GM12878 (cell line): Measurements from ENCODE around the gene RNPEP. TPM values are rescaled to one million over a fixed set of nuclear protein-coding genes. Genes with fewer than 3 reads are reported as not detected.

Source experiments
- ATAC-seq: fragments of 200-7000 bp; cut with Tn5 transposase; 3 replicates; pipeline ENCODE4 v1.9.1; 2020; ENCODE audit warnings: mild to moderate bottlenecking, moderate library complexity
- BruUV-seq: library from RNA; stranded (reverse); fragments of 400-500 nt; replicated peaks from 2 replicates; lab custom pipeline; 2021; lab: Mats Ljungman, UMichigan
- CTCF ChIA-PET: fragments of 300-600 bp; sonication (Branson Sonifier 250); formaldehyde crosslinking; extraction: SDS; loops from one replicate; lab custom pipeline; 2021; ENCODE audit warnings: inconsistent platforms; lab: Yijun Ruan, JAX
- POLR2A ChIA-PET: fragments of 350-600 bp; formaldehyde crosslinking; extraction: SDS; loops from one replicate; lab custom pipeline; 2021; ENCODE audit warnings: inconsistent platforms; lab: Charles Lee
- RAD21 ChIA-PET: fragments of 300-600 bp; sonication (Branson Sonifier 250); formaldehyde crosslinking; loops from one replicate; lab custom pipeline; 2023; ENCODE audit warnings: antibody characterized with exemption; ENCODE audit not compliant: unreplicated experiment; lab: Charles Lee
- SMC1A ChIA-PET: fragments of 300-600 bp; sonication (Branson Sonifier 250); formaldehyde crosslinking; loops from one replicate; lab custom pipeline; 2023; ENCODE audit not compliant: unreplicated experiment, uncharacterized antibody; lab: Charles Lee
- DNase-seq: peaks from one replicate; pipeline ENCODE4 v3.0.0-alpha.2; 2011; ENCODE audit warnings: low read depth, low spot score
- FAIRE-seq: peaks from 3 replicates; lab custom pipeline; 2011; peaks lifted over from hg19 to GRCh38; lab: Jason Lieb, UNC
- H2AFZ ChIP-seq: 2 replicates; pipeline ENCODE4 v1.6.0; 2011; ENCODE audit warnings: low read depth, low read length, control low read depth; ENCODE audit not compliant: control insufficient read depth
- H3K27ac ChIP-seq: 2 replicates; pipeline ENCODE4 v1.5.1; 2011; ENCODE audit warnings: control low read depth; ENCODE audit not compliant: control insufficient read depth, insufficient read depth
- H3K27me3 ChIP-seq, 2 experiments: replicated peaks in 1 of 2; 2 replicates each; pipeline versions ENCODE4 v1.6.0 to v1.6.1; 2011; ENCODE audit warnings: low read length in 1 of 2; ENCODE audit not compliant: control insufficient read depth in 2 of 2, insufficient read depth in 2 of 2
- H3K36me3 ChIP-seq, 2 experiments: 2 replicates each; pipeline ENCODE4 v1.5.1; 2011; ENCODE audit warnings: low read length in 1 of 2; ENCODE audit not compliant: control insufficient read depth in 2 of 2, insufficient read depth in 2 of 2
- H3K4me1 ChIP-seq: 2 replicates; pipeline ENCODE4 v1.6.1; 2011; ENCODE audit warnings: mild to moderate bottlenecking, low read length, moderate library complexity, mixed read lengths; ENCODE audit not compliant: control insufficient read depth, insufficient read depth
- H3K4me2 ChIP-seq: 2 replicates; pipeline ENCODE4 v1.6.0; 2011; ENCODE audit warnings: control low read depth; ENCODE audit not compliant: control insufficient read depth, insufficient read depth
- H3K4me3 ChIP-seq: fragments of 200-600 bp; sonication (generic); 2 replicates; pipeline ENCODE4 v1.5.1; 2016
- H3K79me2 ChIP-seq: 2 replicates; pipeline ENCODE4 v1.6.0; 2011; ENCODE audit warnings: low read length; ENCODE audit not compliant: control insufficient read depth, insufficient read depth
- H3K9ac ChIP-seq: 2 replicates; pipeline ENCODE4 v1.8.0; 2011; ENCODE audit warnings: low read length, control low read depth, mixed read lengths; ENCODE audit not compliant: control insufficient read depth, insufficient read depth
- H3K9me3 ChIP-seq: replicated peaks from 3 replicates; pipeline ENCODE4 v1.5.1; 2011; ENCODE audit warnings: mild to moderate bottlenecking, low read length; ENCODE audit not compliant: control insufficient read depth, insufficient read depth
- H4K20me1 ChIP-seq: 2 replicates; pipeline ENCODE4 v1.6.0; 2011; ENCODE audit not compliant: control insufficient read depth, insufficient read depth
- CBFB ChIP-seq: IDR thresholded peaks from 2 replicates; pipeline ENCODE4 v1.6.1; 2016; ENCODE audit warnings: antibody characterized with exemption, low read depth
- IKZF1 ChIP-seq: fragments of 450-650 bp; conservative IDR thresholded peaks from 2 replicates; pipeline ENCODE4 v1.6.1; 2017; ENCODE audit warnings: antibody characterized with exemption, mild to moderate bottlenecking
- NFYB ChIP-seq: IDR thresholded peaks from 2 replicates; pipeline ENCODE4 v1.6.1; 2011; ENCODE audit warnings: low read depth, mild to moderate bottlenecking, low read length, improper control_type of control experiment, moderate library complexity; ENCODE audit not compliant: insufficient read depth
- NKRF ChIP-seq: fragments of 450-650 bp; conservative IDR thresholded peaks from 2 replicates; pipeline ENCODE4 v1.6.1; 2017; ENCODE audit warnings: mild to moderate bottlenecking, moderate library complexity
- SUZ12 ChIP-seq: fragments of 200-600 bp; sonication (generic); IDR thresholded peaks from one replicate; pipeline ENCODE4 v1.6.1; 2018; ENCODE audit warnings: antibody characterized with exemption, mild to moderate bottlenecking; ENCODE audit not compliant: unreplicated experiment
- WGBS: methylation state at CpG from one replicate; pipeline ENCODE4 v1.1.6; 2016; ENCODE audit warnings: low lambda C conversion rate; ENCODE audit not compliant: insufficient replicate concordance, insufficient coverage; ENCODE audit errors: missing lambda C conversion rate; 5-methylcytosine and 5-hydroxymethylcytosine counted together
- in situ Hi-C: fragments of 300-500 bp; cut with MboI; formaldehyde crosslinking; loops from 9 replicates; pipeline ENCODE4 v1.14.3; 2018; ENCODE audit warnings: mixed read lengths
- intact Hi-C: fragments of 100-400 bp; cut with micrococcal nuclease; formaldehyde crosslinking; loops from one replicate; pipeline ENCODE4 v1.14.2; 2022; ENCODE audit not compliant: unreplicated experiment
- polyA plus RNA-seq, 11 experiments: library from polyadenylated mRNA; depleted of rRNA in 4 of 11; unstranded in 6 of 11; stranded (reverse) in 5 of 11; fragments of >200 nt; fragmentation: Nextera tagmentation in 4 of 11; fragmentation: Illumina TruSeq in 1 of 11; extraction: Ambion mirVana in 4 of 11; extraction: Trizol in 1 of 11; gene quantifications; 1 replicate in 1 of 11; 2 replicates in 10 of 11; pipeline versions ENCODE4 v1.2.1 to v1.2.3, GENCODE V29; 2011 to 2016; ENCODE audit warnings: inconsistent platforms in 2 of 11, missing spikeins in 2 of 11, low read depth in 1 of 11
- total RNA-seq, 4 experiments: library from RNA; depleted of rRNA in 3 of 4; stranded (reverse); fragments of >200 nt in 3 of 4; fragmentation: Illumina TruSeq in 1 of 4; extraction: Trizol in 1 of 4; gene quantifications; 2 replicates each; pipeline versions ENCODE4 v1.2.1 to v1.2.3, GENCODE V29; 2013 to 2021

RNPEP gene
- total and polyA plus RNA-seq, 10 of the 15 experiments (the other 5 are each of a cell fraction or from before 2014, with no cell fraction given) = 18.3 to 68.2 (median 44.6) TPM

GRCh38 chr1:201946224-201946908 is 36.1 kb upstream of the RNPEP start, which contains the start of gene LMOD1:
Gene LMOD1 (minus strand): TSS chr1:201946548. CDS start chr1:201946340, 208 bp downstream.
- Histone ChIP-seq H4K20me1 (no peaks in the 10 kb centered on the region), H3K9me3 (no peaks in the 10 kb centered on the region), H3K27me3 (peaks cover 13 to 17% of the 10 kb centered on the region in 2 experiments)
- no TSS peak for BruUV-seq
- in situ Hi-C loops = no loop called here
- CTCF ChIA-PET = interaction anchor here (2.8 kb wide), 1 partner anchor 51 kb away, joined by 9 read pairs; no protein-coding TSS in a partner anchor
- TF ChIP-seq SUZ12 = peak; percentile 56
- TF ChIP-seq NFYB = 0 out of 2 replicates have a peak, but pooled peaks have one; percentile 24
- no peak for TF ChIP-seq NKRF
- TF ChIP-seq, all 136 proteins: peak for 2
- H3K36me3 ChIP-seq = no peaks in the 10 kb centered on the region
- ChIA-PET SMC1A (no interaction called here), RAD21 (no interaction called here), POLR2A (no interaction called here)
- peak; percentile 58 for ATAC-seq
- intact Hi-C loops = no loop called here
- no peak within 1 kb of the TSS for H3K27ac ChIP-seq
- no peak within 1 kb of the TSS for H3K9ac ChIP-seq
- DNase-seq = no peak
- no peak within 1 kb of the TSS for H3K4me2 ChIP-seq
- no peak within 1 kb of the TSS for H3K4me3 ChIP-seq
- H3K79me2 ChIP-seq = no peaks in the 10 kb centered on the region
- no peaks in the 10 kb centered on the region for H3K4me1 ChIP-seq
- 9% methylated on average over 28 of the region's 28 CpGs for WGBS
- no peak within 1 kb of the TSS; the same call in 1 of the 2 replicates for H2AFZ ChIP-seq
- no peak for FAIRE-seq

GRCh38 chr1:201947697-201948008 is 34.8 kb upstream of the RNPEP start:
- no peak overlapping the region for H3K27ac ChIP-seq
- no peak overlapping the region for H3K9ac ChIP-seq
- POLR2A ChIA-PET = no interaction called here
- H2AFZ ChIP-seq = no peak overlapping the region
- intact Hi-C loops (no loop called here), in situ Hi-C loops (no loop called here)
- H4K20me1 ChIP-seq = no peaks in the 10 kb centered on the region
- WGBS = 2% methylated on average over 3 of the region's 3 CpGs
- SMC1A ChIA-PET = no interaction called here
- H3K27me3 ChIP-seq = peaks cover 13 to 17% of the 10 kb centered on the region in 2 experiments
- no peak overlapping the region for H3K4me3 ChIP-seq
- H3K4me2 ChIP-seq = no peak overlapping the region
- H3K79me2 ChIP-seq = no peaks in the 10 kb centered on the region
- H3K9me3 ChIP-seq = no peaks in the 10 kb centered on the region
- no peaks in the 10 kb centered on the region for H3K36me3 ChIP-seq
- FAIRE-seq = no peak
- TF ChIP-seq CBFB (no peak), IKZF1 (no peak)
- RAD21 ChIA-PET = no interaction called here
- H3K4me1 ChIP-seq = no peaks in the 10 kb centered on the region
- DNase-seq = no peak
- no TSS peak for BruUV-seq
- no peak for ATAC-seq
- CTCF ChIA-PET = no interaction called here
